Measurements from ENCODE around the gene ZNF83. TPM values are rescaled to one million over a fixed set of nuclear protein-coding genes. Genes with fewer than 3 reads are reported as not detected.

ZNF83 gene
- polyA plus RNA-seq, 1 donor from 2014 or later = 69.3 TPM

DNA sequence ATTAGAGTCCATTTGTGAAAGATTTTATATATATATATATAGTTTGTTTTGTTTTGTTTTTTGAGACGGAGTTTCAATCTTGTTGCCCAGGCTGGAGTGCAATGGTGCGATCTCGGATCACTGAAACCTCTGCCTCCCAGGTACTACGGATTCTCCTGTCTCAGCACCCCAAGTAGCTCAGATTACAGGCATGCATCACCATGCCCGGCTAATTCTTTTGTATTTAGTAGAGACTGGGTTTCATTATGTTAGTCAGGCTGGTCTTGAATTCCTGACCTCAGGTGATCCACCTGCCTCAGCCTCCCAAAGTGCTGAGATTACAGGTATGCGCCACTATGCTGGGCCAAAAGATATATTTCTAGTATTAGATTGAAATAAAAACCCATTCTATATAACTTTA is 72.0 kb downstream of the ZNF83 start:
- Histone ChIP-seq H3K79me2 (replicated peaks; ENCODE audit: insufficient read depth, low read length) (no peaks in the 10 kb centered on the region), H3K9ac (ENCODE audit: low read length) (no peak overlapping the region), H3K27me3 (ENCODE audit: insufficient read depth, low read depth, low read length) (no peaks in the 10 kb centered on the region), H3K27ac (ENCODE audit: low read length) (no peak overlapping the region), H3K36me3 (ENCODE audit: insufficient read depth, low read length) (no peaks in the 10 kb centered on the region), H4K20me1 (ENCODE audit: insufficient read depth) (no peaks in the 10 kb centered on the region), H3K9me2 (ENCODE audit: insufficient read depth, low read length) (no peaks in the 10 kb centered on the region), H3F3A (ENCODE audit: insufficient read depth, low read length, poor library complexity, severe bottlenecking) (peaks cover 4% of the 10 kb centered on the region), H3K4me3 (ENCODE audit: low read length) (no peak overlapping the region), H2AFZ (ENCODE audit: low read depth, low read length) (no peak overlapping the region), H3K9me3 (ENCODE audit: low read length) (no peaks in the 10 kb centered on the region), H3K4me2 (ENCODE audit: low read length) (no peak overlapping the region)
- no peak for TF ChIP-seq MXI1 (conservative IDR thresholded peaks at IDR 0.05; ENCODE audit: poor library complexity, severe bottlenecking)
- no peak for TF ChIP-seq EZH2 (IDR thresholded peaks at IDR 0.05; ENCODE audit: borderline replicate concordance, insufficient read depth, low read length, poor library complexity, severe bottlenecking)
- TF ChIP-seq, protein P1, sequence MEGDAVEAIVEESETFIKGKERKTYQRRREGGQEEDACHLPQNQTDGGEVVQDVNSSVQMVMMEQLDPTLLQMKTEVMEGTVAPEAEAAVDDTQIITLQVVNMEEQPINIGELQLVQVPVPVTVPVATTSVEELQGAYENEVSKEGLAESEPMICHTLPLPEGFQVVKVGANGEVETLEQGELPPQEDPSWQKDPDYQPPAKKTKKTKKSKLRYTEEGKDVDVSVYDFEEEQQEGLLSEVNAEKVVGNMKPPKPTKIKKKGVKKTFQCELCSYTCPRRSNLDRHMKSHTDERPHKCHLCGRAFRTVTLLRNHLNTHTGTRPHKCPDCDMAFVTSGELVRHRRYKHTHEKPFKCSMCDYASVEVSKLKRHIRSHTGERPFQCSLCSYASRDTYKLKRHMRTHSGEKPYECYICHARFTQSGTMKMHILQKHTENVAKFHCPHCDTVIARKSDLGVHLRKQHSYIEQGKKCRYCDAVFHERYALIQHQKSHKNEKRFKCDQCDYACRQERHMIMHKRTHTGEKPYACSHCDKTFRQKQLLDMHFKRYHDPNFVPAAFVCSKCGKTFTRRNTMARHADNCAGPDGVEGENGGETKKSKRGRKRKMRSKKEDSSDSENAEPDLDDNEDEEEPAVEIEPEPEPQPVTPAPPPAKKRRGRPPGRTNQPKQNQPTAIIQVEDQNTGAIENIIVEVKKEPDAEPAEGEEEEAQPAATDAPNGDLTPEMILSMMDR (IDR thresholded peaks at IDR 0.05; ENCODE audit: poor library complexity, severe bottlenecking) = no peak
- TF ChIP-seq RAD21 (conservative IDR thresholded peaks at IDR 0.05) = no peak
- TF ChIP-seq, protein P2, sequence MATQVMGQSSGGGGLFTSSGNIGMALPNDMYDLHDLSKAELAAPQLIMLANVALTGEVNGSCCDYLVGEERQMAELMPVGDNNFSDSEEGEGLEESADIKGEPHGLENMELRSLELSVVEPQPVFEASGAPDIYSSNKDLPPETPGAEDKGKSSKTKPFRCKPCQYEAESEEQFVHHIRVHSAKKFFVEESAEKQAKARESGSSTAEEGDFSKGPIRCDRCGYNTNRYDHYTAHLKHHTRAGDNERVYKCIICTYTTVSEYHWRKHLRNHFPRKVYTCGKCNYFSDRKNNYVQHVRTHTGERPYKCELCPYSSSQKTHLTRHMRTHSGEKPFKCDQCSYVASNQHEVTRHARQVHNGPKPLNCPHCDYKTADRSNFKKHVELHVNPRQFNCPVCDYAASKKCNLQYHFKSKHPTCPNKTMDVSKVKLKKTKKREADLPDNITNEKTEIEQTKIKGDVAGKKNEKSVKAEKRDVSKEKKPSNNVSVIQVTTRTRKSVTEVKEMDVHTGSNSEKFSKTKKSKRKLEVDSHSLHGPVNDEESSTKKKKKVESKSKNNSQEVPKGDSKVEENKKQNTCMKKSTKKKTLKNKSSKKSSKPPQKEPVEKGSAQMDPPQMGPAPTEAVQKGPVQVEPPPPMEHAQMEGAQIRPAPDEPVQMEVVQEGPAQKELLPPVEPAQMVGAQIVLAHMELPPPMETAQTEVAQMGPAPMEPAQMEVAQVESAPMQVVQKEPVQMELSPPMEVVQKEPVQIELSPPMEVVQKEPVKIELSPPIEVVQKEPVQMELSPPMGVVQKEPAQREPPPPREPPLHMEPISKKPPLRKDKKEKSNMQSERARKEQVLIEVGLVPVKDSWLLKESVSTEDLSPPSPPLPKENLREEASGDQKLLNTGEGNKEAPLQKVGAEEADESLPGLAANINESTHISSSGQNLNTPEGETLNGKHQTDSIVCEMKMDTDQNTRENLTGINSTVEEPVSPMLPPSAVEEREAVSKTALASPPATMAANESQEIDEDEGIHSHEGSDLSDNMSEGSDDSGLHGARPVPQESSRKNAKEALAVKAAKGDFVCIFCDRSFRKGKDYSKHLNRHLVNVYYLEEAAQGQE (IDR thresholded peaks at IDR 0.05; ENCODE audit: borderline replicate concordance) = no peak
- no peak for TF ChIP-seq SMC3 (conservative IDR thresholded peaks at IDR 0.05; ENCODE audit: poor library complexity)
- no peak for TF ChIP-seq POLR2AphosphoS5 (IDR thresholded peaks at IDR 0.05)
- no peak for TF ChIP-seq EP300 (conservative IDR thresholded peaks at IDR 0.05; ENCODE audit: poor library complexity, severe bottlenecking)
- TF ChIP-seq TAF1 (IDR thresholded peaks at IDR 0.05; ENCODE audit: low read depth) = no peak

Small RNAs within 50 kb of the gene (small RNA-seq; reads per million reads assigned to genes)
- gene RPL39P34 = 0 reads per million in 3 experiments

Other genes with a start within 250 kb of the ZNF83 start
- 44.3 and 51.7 TPM in 2 replicates for gene ZNF528, start 240.5 kb downstream of the ZNF83 start, polyA plus RNA-seq
- gene ZNF534, start 209.2 kb downstream of the ZNF83 start, polyA plus RNA-seq = 1.1 and 2.9 TPM in 2 replicates
- gene ZNF578, start 184.8 kb downstream of the ZNF83 start, polyA plus RNA-seq = 0.47 and 1.1 TPM in 2 replicates
- 6.5 and 13.4 TPM in 2 replicates for gene ZNF808, start 110.7 kb downstream of the ZNF83 start, polyA plus RNA-seq
- gene ZNF701, start 68.1 kb downstream of the ZNF83 start, polyA plus RNA-seq = 8.0 and 8.1 TPM in 2 replicates
- gene ZNF611, start 96.7 kb upstream of the ZNF83 start, polyA plus RNA-seq = 6.7 and 11.8 TPM in 2 replicates
- gene ZNF600, start 148.4 kb upstream of the ZNF83 start, polyA plus RNA-seq = 0.59 TPM in 1 of 2 replicates, not detected in the other
- 10.0 and 15.4 TPM in 2 replicates for gene ZNF28, start 183.3 kb upstream of the ZNF83 start, polyA plus RNA-seq
- gene ZNF468, start 219.3 kb upstream of the ZNF83 start, polyA plus RNA-seq = 29.0 and 34.5 TPM in 2 replicates

Measured in neural cell (in vitro differentiated cells).